HCT116 (cell line): ENCODE measurements around the gene CAMK2D. TPM values are rescaled to one million over a fixed set of nuclear protein-coding genes. Genes with fewer than 3 reads are reported as not detected.

ENCODE experiments used
- ATAC-seq: fragments of 200-7000 bp; cut with Tn5 transposase; 2 replicates; pipeline ENCODE4 v1.9.1; 2020; ENCODE audit warnings: mild to moderate bottlenecking, moderate library complexity
- BruUV-seq: library from RNA; stranded (reverse); fragments of 400-500 nt; replicated peaks from 2 replicates; lab custom pipeline; 2021; lab: Mats Ljungman, UMichigan
- CTCF ChIA-PET: fragments of 300-600 bp; sonication (Branson Sonifier 250); formaldehyde crosslinking; loops from one replicate; lab custom pipeline; 2021; ENCODE audit warnings: antibody characterized with exemption; lab: Charles Lee
- POLR2A ChIA-PET: fragments of 300-600, 350-600 bp; sonication (Branson Sonifier 250); formaldehyde crosslinking; loops from one replicate; lab custom pipeline; 2021; ENCODE audit warnings: antibody characterized with exemption; lab: Charles Lee
- RAD21 ChIA-PET, 2 experiments: fragments of 300-600 bp; sonication (Branson Sonifier 250); formaldehyde crosslinking; loops; one replicate each; lab custom pipeline; 2023; ENCODE audit warnings: low total read pairs in 2 of 2; ENCODE audit not compliant: uncharacterized antibody in 2 of 2, unreplicated experiment in 2 of 2, low non-redundant PET in 1 of 2; lab: Charles Lee
- DNase-seq: peaks from one replicate; pipeline ENCODE4 v3.0.0-alpha.2; 2010; ENCODE audit warnings: low read depth, low spot score
- H2AFZ ChIP-seq: fragments of 200-600 bp; shearing (Covaris generic), sonication (generic); 2 replicates; pipeline ENCODE4 v1.6.1; 2017; ENCODE audit warnings: low read depth, mixed run types, mixed read lengths, antibody characterized with exemption, low read length; ENCODE audit not compliant: poor library complexity, severe bottlenecking
- H3K27ac ChIP-seq: 2 replicates; pipeline ENCODE4 v1.5.1; 2012; ENCODE audit warnings: low read depth, low read length
- H3K27me3 ChIP-seq: fragments of 200-600 bp; sonication (generic); 2 replicates; pipeline ENCODE4 v1.6.1; 2016; ENCODE audit warnings: mixed run types, low read length, mixed read lengths; ENCODE audit not compliant: insufficient read depth
- H3K36me3 ChIP-seq, 2 experiments: fragments of 200-500 bp in 1 of 2; fragments of 200-600 bp in 1 of 2; sonication (Bioruptor generic) in 1 of 2; sonication (generic) in 1 of 2; 2 replicates each; pipeline versions ENCODE4 v1.5.1 to v1.6.1; 2014 to 2016; ENCODE audit warnings: low read length in 2 of 2, inconsistent platforms in 1 of 2, mixed read lengths in 1 of 2, mixed run types in 1 of 2; ENCODE audit not compliant: insufficient read depth in 2 of 2, control insufficient read depth in 1 of 2
- H3K4me1 ChIP-seq, 2 experiments: fragments of 200-600 bp in 1 of 2; sonication (generic) in 1 of 2; 2 replicates each; pipeline versions ENCODE4 v1.5.1 to v1.6.1; 2012 to 2017; ENCODE audit warnings: low read length in 2 of 2, inconsistent platforms in 1 of 2, mild to moderate bottlenecking in 1 of 2, mixed read lengths in 1 of 2, mixed run types in 1 of 2, moderate library complexity in 1 of 2; ENCODE audit not compliant: insufficient read depth in 2 of 2, control insufficient read depth in 1 of 2
- H3K4me2 ChIP-seq: fragments of 200-600 bp; sonication (generic); 2 replicates; pipeline ENCODE4 v1.6.1; 2017; ENCODE audit warnings: mixed run types, low read length, mixed read lengths
- H3K4me3 ChIP-seq, 2 experiments: fragments of 200-600 bp in 1 of 2; sonication (generic) in 1 of 2; replicated peaks in 1 of 2; 2 replicates each; pipeline ENCODE4 v1.5.1; 2011 to 2016; ENCODE audit warnings: low read length in 2 of 2, control low read depth in 1 of 2, low read depth in 1 of 2, mild to moderate bottlenecking in 1 of 2, mixed read lengths in 1 of 2, mixed run types in 1 of 2
- H3K79me2 ChIP-seq: fragments of 200-600 bp; sonication (generic); 2 replicates; pipeline ENCODE4 v1.6.1; 2017; ENCODE audit warnings: mild to moderate bottlenecking, mixed run types, low read length, moderate library complexity, mixed read lengths; ENCODE audit not compliant: insufficient read depth
- H3K9ac ChIP-seq: fragments of 200-600 bp; sonication (generic); 2 replicates; pipeline ENCODE4 v1.6.1; 2016; ENCODE audit warnings: low read length, mixed read lengths
- H3K9me2 ChIP-seq: fragments of 200-600 bp; sonication (generic), shearing (Covaris generic); 2 replicates; pipeline ENCODE4 v1.6.1; 2017; ENCODE audit warnings: mixed run types, mild to moderate bottlenecking, moderate library complexity; ENCODE audit not compliant: insufficient read depth
- H3K9me3 ChIP-seq, 2 experiments: fragments of 200-500 bp in 1 of 2; fragments of 200-600 bp in 1 of 2; sonication (Bioruptor generic) in 1 of 2; sonication (generic) in 1 of 2; 2 replicates each; pipeline ENCODE4 v1.6.1; 2014 to 2017; ENCODE audit warnings: low read length in 2 of 2, mixed read lengths in 2 of 2, inconsistent platforms in 1 of 2, low read depth in 1 of 2, mild to moderate bottlenecking in 1 of 2, mixed run types in 1 of 2, moderate library complexity in 1 of 2; ENCODE audit not compliant: control insufficient read depth in 1 of 2, insufficient read depth in 1 of 2
- H4K20me1 ChIP-seq: fragments of 200-600 bp; sonication (generic), shearing (Covaris generic); 2 replicates; pipeline ENCODE4 v1.6.1; 2017; ENCODE audit warnings: mixed run types, mild to moderate bottlenecking, moderate library complexity; ENCODE audit not compliant: insufficient read depth
- EGR1 ChIP-seq: IDR thresholded peaks from 2 replicates; pipeline ENCODE4 v1.6.1; 2012; ENCODE audit warnings: low read depth
- ELF1 ChIP-seq: IDR thresholded peaks from 2 replicates; pipeline ENCODE4 v1.6.1; 2012; ENCODE audit warnings: low read depth, borderline replicate concordance
- EZH2 ChIP-seq: fragments of 200-600 bp; sonication (generic); IDR thresholded peaks from 2 replicates; pipeline ENCODE4 v1.6.1; 2017; ENCODE audit warnings: antibody characterized with exemption, mixed run types
- MAX ChIP-seq: IDR thresholded peaks from 2 replicates; pipeline ENCODE4 v1.6.1; 2012
- POLR2AphosphoS5 ChIP-seq: IDR thresholded peaks from 2 replicates; pipeline ENCODE4 v1.6.1; 2011; ENCODE audit warnings: mild to moderate bottlenecking, low read depth, low read length, moderate library complexity
- SP1 ChIP-seq: IDR thresholded peaks from 2 replicates; pipeline ENCODE4 v1.6.1; 2012; ENCODE audit warnings: low read depth
- TCF7L2 ChIP-seq: IDR thresholded peaks from 2 replicates; pipeline ENCODE4 v1.7.0; 2011; ENCODE audit warnings: borderline replicate concordance, inconsistent platforms; ENCODE audit not compliant: insufficient read depth, insufficient read length; ENCODE audit errors: extremely low read depth
- intact Hi-C: fragments of 100-400 bp; cut with micrococcal nuclease; formaldehyde crosslinking; loops from 2 replicates; pipeline ENCODE4 v1.10.0; 2022
- total RNA-seq: library from RNA; stranded (reverse); gene quantifications from one replicate; pipeline ENCODE4 v1.2.1, GENCODE V29; 2021; ENCODE audit not compliant: unreplicated experiment
- TF ChIP-seq, protein P1 (sequence below): IDR thresholded peaks from 2 replicates; pipeline ENCODE4 v1.6.1; 2012; ENCODE audit warnings: low read depth

CAMK2D gene
- total RNA-seq, 1 experiment from 2014 or later = 67.0 TPM

GRCh38 chr4:113750734-113751133 is 10.8 kb downstream of the CAMK2D start:
- H4K20me1 ChIP-seq = no peaks in the 10 kb centered on the region
- H3K4me2 ChIP-seq = no peak overlapping the region
- POLR2A ChIA-PET = no interaction called here
- H3K36me3 ChIP-seq = no peaks in the 10 kb centered on the region
- no peaks in the 10 kb centered on the region for H3K4me1 ChIP-seq
- RAD21 ChIA-PET = no interaction called here
- H3K4me3 ChIP-seq = no peak overlapping the region
- TF ChIP-seq MAX (no peak), EGR1 (no peak), EZH2 (no peak), ELF1 (no peak), TCF7L2 (no peak), POLR2AphosphoS5 (no peak), SP1 (no peak)
- TF ChIP-seq, protein P1, sequence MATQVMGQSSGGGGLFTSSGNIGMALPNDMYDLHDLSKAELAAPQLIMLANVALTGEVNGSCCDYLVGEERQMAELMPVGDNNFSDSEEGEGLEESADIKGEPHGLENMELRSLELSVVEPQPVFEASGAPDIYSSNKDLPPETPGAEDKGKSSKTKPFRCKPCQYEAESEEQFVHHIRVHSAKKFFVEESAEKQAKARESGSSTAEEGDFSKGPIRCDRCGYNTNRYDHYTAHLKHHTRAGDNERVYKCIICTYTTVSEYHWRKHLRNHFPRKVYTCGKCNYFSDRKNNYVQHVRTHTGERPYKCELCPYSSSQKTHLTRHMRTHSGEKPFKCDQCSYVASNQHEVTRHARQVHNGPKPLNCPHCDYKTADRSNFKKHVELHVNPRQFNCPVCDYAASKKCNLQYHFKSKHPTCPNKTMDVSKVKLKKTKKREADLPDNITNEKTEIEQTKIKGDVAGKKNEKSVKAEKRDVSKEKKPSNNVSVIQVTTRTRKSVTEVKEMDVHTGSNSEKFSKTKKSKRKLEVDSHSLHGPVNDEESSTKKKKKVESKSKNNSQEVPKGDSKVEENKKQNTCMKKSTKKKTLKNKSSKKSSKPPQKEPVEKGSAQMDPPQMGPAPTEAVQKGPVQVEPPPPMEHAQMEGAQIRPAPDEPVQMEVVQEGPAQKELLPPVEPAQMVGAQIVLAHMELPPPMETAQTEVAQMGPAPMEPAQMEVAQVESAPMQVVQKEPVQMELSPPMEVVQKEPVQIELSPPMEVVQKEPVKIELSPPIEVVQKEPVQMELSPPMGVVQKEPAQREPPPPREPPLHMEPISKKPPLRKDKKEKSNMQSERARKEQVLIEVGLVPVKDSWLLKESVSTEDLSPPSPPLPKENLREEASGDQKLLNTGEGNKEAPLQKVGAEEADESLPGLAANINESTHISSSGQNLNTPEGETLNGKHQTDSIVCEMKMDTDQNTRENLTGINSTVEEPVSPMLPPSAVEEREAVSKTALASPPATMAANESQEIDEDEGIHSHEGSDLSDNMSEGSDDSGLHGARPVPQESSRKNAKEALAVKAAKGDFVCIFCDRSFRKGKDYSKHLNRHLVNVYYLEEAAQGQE = no peak
- no peak overlapping the region for H3K9ac ChIP-seq
- ATAC-seq (no peak), DNase-seq (no peak)
- H3K27me3 ChIP-seq = no peaks in the 10 kb centered on the region
- no TSS peak for BruUV-seq
- intact Hi-C loops = no loop called here
- no peak overlapping the region for H2AFZ ChIP-seq
- H3K27ac ChIP-seq = no peak overlapping the region
- CTCF ChIA-PET = no interaction called here
- no peaks in the 10 kb centered on the region for H3K9me2 ChIP-seq
- H3K9me3 ChIP-seq = no peaks in the 10 kb centered on the region
- H3K79me2 ChIP-seq = peaks cover 18% of the 10 kb centered on the region; the same call in 1 of the 2 replicates
